NCI-H146 (cell line): Measurements from ENCODE around the gene KDM1A.

Experiments
- DNase-seq: peaks from one replicate; lab custom pipeline; 2025; lab: John Stamatoyannopoulos, UW

Gene KDM1A

DNA sequence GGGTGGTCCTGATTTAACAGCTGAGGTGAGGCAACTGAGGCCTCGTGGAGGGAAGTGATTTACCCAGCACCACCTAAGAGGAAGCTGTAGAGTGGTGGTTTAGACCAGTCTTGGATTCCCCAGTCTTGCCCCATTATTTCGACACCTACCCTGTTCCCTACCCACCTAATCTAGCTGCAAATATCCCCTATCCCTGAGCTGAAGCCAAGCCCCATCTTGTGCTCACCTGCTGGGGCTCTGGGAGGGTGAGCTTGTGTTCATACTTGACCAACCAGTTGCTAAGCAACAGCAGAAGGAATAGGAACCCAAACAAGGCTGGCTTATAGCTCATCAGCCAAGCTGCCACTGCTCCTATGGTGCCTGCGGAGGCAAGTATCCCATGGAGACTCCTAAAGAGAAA is 5.6 kb upstream of the KDM1A start:
- DNase-seq: peak; percentile 87

DNA sequence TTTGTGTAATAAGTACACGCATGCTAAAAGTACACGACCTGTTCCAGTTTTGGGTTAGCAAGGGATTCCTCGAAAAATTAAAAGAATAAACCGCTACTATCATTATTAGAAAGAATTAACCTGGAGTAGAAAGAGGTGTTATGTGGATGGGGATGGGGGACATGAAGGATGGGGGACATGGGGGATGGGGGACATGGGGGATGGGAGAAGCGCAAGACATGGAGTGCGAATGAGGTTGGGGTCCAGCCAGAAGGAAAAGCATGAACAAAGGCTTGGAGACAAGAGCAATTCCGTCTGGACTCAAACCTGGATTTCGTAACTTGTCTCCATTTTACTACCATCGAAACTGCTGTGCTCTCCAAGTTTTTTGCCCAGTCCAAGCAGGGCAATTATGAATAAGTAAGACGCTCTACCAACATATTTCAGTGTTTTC is 591 bp upstream of the KDM1A start:
- peak; percentile 16 for DNase-seq

DNA sequence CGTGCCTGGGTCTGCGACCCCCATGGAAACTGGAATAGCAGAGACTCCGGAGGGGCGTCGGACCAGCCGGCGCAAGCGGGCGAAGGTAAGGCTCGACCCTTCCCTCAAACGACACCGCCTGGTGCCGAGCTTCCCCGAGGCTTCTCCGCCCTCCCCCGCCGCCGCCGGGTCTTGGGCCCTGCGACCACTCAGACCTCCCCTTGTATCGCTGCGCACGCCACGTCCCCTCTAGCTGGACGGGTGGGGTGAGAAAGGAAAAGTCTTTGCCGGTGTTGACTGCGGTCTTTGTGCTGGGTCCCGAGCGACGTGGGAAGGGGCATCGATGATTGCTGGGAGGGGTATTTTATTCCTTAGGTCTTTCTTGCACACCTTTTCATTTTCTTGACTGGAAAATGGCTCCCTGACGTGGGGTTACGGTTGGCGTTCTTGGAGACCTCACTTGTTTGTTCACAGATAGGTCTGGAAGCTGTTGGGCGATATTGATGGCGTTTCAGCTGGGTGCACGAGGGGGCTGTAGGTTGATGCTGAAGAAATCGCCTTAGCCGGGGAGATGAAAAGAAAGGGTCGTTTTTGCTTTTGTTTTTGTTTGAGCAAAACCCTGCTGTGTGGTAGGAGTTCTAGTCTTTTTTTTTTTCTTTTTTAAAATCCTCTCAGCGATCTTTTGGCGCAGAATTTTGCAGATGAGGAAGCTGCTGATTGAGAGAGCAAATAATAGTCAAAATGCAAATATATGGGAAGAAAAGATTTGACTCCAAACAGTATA is 776 bp downstream of the KDM1A start:
- DNase-seq: peak; percentile 39

DNA sequence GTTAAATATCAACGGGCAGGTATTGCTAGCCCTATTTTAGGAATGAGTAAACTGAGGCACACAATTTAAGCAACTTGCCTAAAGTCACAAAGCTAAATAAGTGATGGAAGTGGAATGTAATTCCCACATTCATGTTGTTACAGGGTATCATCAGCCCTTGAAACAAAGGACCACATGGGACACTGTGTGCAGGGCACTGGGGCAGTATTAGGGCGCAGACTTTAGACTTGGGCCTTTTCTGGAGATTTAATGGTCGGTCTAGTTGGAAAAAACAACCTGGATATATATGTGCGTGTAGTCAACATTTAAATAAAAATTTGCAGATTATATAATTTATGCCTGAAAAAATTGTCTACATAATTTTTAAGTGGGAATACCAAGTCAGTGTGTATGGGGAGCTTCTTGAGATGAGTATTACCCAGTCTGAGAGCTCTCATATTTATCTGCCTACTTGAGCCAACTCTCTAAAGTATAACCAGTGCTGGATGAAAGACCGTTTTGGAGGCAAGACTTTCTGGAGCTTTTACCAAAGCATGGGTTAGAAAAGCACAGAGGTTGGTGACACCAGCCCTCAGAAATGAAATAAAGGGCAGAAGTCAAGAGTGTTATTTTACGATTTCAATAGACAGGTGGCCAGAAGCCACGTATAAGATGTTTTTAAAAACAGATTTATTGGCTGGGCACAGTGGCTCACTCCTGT is 1.6 kb downstream of the KDM1A start:
- no peak for DNase-seq

DNA sequence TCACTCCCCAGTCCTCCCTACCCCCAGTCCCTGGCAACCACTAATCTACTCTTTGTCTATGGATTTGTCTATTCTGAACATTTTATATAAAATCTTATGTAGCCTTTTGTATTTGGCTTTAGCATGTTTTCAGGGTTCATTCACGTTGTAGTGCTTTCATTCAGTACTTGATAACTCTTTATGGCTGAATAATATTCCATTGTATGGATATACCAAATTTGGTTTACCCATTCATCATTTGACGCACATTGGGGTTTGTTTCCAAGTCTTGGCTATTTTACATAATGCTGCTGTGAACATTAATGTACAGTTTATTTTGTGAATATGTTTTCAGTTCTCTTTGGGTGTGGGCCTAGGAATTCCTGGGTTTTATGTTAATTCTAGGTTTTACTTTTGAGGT is 2.6 kb downstream of the KDM1A start:
- no peak for DNase-seq

DNA sequence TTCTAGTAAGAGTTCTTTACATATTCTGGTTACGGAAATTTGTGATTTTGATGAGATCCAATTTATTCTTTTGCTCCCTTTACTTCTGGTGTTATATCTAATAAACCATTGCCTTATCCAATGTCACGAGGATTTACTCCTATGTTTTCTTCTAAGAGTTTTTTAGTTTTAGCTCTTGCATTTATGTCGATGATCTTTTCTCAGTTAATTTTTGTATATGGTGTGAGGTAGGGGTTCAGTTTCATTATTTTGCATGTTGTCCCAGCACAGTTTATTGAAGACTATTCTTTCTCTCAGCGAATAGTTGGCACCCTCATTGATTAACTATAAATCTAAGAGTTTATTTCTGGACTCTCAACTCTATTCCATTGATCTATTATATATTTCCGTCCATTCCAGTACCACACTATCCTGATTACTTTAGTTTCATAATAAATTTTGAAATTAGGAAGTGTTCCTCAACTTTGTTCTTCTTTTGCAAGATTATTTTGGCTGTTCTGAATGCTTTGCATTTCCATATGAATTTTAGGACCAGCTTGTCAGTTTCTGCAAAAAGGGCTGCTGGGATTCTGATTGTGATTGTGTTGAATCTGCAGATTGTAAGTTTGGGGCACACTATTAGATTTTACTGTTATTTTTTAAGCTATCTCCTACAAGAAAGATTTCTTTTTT is 4.0 kb downstream of the KDM1A start:
- no peak for DNase-seq

DNA sequence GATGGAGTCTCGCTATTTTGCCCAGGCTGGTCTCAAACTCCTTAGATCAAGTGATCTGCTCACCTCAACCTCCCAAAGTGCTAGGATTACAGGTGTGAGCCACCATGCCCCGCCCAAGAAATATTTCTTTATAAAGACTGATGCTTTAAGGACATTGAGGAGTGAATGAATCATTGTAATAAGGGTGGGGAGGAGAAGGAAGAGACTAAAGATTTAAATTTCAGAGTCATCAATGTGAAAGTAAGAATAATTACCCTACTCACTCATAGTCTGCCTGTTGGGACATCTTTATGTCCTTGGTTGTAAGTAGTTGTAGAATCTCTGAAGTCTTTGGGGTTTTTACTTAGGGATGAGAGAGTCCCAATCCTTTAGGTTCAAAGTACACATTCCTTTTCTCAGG is 7.3 kb downstream of the KDM1A start:
- no peak for DNase-seq

DNA sequence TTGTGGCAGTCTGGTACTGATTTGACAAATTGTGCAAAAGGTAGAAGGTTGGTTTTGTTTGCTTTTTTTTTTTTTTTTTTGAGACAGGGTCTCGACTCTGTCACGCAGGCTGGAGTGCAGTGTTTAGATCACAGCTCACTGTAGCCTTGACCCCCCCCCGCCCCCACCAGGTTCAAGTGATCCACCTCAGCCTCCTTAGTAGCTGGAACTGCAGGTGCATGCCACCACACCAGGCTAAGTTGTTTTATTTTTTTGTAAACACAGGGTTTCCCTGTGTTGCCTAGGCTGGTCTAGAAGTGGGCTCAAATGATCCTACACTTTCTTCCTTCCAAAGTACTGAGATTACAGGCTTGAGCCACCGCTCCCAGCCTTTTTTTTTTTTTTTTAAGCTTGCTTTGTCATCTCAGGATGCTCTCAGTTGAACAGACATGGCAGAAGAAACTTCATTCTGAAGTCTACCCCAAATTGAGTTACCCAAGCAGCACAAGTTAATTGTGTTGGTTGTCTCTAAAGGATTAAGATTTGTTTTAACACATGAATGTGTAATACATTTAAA is 8.2 kb downstream of the KDM1A start:
- no peak for DNase-seq

DNA sequence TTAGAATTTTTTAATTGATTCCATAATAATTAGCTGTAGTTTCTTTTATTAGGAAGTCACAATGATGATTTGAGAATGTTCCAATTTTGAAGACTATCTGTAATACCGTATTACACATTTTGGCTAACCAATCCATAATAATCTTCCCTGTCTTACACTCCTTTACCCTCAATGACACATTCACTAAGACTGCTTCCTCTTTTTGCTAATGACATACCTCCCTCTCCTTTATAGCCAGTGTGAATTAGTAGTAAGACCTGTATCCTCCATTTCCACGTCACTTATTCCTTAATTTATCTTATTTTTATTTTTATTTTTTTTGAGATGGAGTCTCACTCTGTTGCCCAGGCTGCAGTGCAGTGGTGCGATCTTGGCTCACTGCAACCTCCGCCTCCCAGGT is 10.1 kb downstream of the KDM1A start:
- no peak for DNase-seq

DNA sequence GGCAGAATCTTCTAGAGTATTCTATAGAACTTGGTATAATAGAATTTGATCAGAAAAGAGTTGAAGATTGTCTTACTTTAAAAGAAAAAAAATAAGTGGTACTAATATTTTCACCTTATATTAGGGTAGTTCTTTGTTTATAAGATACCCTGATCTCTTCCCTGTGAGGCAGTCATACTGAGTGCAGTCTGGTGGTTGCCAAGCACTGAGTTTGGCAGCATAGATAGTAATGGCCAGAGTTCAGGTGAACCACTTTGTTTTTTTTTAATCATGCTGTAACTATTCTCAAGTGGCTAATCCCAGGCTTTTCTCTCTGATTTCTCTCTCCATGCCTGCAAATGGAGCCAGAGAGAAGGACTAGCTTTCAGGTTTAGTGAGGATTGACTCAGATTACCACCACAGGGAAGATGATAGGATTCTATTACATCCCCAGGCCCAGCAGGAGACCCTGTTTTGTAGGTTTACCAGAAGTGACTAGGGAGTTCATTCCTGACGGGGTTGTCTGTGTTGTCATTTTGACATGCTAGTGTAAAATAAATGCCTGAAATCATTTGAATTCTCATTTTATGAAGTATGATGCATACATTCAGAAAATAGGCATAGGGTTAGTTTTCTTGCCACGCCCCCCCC is 16.7 kb downstream of the KDM1A start:
- DNase-seq: peak; percentile 20

DNA sequence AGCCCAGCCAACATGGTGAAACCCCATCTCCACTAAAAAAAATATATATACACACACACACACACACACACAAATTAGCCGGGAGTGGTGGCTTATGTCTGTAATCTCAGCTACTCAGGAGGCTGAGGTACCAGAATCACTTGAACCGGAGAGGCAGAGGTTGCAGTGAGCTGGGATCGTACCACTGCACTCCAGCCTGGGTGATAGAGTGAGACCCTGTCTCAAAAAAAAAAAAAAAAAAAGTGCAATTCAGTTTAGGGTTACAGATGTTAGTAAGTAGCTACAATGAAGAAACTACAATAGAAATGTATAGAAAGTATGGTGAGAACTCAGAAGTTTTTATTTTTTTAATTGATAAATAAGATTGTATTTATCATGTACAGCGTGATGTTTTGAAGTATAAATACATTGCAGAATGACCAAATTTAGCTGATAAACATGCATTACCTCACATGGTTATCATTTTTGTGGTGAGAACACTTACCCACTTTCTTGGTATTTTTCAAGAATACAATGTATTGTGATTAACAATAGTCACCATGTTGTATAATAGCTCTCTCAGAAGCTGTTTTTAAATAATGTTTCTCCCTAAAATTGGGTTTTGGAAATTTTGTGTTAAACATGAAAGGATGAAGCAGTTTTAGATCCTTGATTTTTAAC is 17.9 kb downstream of the KDM1A start:
- no peak for DNase-seq

DNA sequence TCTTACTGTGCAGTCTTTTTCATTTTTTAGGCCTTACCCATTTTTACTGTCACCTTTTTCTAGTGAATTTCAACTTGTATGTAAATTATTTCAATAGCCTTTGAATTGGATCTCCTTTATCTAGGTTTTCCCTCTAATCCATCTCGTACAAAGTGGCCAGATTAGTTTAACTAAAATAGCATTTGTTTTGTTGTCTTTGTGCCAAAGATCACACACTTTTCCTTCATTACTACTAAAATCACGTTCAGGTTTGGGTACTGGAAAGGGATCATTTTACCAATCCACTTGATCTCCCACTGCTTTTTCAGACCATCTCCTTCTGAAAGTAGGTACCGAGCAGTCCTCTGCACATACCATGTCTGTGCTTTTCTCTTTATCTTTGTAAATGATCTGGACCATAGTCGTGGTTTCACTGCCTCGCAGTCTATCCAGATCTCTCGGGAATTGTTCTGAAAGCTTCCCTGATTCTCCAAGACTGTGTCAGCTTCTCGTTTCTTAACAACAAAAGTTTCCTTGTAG is 20.1 kb downstream of the KDM1A start:
- no peak for DNase-seq

DNA sequence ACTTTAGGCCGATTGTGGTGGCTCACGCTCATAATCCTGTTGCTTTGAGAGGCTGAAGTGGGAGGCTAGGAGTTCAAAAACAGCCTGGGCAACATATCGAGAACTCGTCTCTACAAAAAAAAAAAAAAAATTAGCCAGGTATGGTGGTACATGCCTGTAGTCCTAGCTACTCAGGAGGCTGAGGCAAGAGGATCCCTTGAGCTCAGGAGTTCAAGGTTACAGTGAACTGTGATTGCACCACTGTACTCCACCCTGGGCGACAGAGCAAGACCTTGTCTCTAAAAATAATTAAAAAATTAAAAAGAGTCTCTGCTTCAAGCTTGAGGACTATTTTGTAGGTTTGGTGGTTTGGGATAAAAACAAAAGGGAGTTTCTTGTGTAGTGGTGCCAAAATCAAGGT is 21.2 kb downstream of the KDM1A start:
- no peak for DNase-seq

DNA sequence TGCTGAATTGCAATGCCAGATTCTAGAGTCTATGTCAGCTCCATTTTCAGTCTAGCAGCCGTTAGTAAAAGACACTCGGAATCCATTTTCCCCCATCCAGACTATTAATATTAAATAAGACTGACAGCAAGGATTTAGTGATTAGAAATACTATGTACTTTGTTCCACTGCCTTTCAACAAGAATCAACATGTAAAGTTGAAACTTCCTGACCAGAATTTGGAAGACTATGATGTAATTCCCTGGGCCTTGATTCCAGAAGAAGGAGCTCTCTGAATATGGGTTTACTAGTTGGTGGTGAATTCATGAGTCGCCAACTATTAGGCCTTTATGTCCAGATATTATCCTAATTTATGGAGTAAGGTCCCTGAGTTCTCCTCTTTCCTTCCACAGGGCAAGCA is 24.8 kb downstream of the KDM1A start:
- no peak for DNase-seq

DNA sequence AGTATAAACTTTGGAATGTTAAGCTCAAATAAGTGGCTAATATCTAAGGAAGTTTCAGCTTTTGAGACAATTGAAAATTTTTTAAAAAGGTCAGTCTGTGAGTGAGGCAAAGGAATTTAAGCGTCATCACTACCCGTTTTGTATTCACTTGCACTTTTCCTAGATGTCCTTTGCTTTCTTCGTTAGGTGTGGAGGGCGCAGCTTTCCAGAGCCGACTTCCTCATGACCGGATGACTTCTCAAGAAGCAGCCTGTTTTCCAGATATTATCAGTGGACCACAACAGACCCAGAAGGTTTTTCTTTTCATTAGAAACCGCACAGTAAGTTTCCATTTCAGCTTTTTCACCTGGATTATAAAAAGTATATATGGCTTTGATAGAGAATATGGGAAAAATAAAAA is 30.9 kb downstream of the KDM1A start:
- no peak for DNase-seq

DNA sequence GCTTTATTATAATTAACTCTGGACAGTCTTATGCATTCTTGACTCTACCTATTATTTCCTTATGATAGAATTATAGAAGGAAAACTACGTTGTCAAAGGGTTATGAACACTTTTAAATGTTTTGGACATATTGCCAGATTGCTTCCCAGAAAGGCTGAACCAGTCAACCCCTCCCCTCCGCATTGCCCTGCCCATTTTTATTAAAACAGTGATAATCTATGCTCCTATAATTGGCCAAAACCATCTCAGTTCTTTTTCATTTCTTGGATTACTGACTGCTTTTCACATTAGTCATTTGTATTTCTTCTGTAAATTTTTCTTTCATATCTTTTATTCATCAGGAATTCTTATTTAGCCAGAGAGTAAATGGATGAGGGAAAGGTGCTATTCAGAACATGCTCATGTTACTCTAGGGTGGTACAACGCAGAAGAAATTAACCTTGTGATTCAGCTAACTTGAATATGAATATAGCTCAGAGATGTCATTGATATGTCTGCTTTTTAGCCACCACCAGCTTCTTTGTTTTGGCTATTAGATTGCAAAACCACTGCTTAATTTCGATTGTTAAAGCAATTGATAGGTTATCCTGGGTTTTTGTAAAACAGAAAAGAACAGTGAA is 32.1 kb downstream of the KDM1A start:
- DNase-seq: no peak

DNA sequence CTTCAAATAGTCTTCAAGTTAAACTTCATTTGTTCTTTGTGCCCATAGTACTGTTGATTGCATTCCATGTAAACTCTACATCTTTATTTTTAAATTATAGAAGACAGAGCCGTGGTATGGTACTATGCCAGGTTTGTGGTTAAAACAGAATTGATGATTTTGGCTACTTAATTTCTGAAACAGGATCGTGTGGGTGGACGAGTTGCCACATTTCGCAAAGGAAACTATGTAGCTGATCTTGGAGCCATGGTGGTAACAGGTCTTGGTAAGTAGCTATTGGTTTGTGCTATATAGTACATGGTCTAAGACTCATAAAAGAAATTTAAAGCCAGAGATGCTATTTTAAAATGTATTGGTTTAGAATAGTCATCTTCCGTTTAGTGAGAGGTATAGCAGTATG is 38.0 kb downstream of the KDM1A start:
- DNase-seq: no peak

DNA sequence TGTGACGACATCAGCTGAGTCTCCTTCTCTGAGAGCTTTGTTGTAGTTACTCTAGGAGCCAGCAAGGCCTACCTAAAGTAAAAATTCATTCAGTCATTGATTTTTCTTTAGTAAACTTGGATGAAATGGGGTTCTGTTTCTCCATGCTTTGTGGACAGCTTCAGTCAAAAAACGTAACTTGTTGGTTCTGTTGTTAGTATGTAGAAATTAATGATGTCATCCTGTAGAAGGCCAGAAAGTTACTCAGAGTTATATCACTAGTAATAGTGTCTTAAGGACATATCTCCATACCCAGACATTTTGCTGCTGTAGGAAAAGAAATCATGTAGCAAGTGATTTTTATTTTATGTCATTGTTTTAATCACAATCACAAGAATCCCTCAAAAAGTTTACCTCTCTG is 43.0 kb downstream of the KDM1A start:
- DNase-seq: no peak

DNA sequence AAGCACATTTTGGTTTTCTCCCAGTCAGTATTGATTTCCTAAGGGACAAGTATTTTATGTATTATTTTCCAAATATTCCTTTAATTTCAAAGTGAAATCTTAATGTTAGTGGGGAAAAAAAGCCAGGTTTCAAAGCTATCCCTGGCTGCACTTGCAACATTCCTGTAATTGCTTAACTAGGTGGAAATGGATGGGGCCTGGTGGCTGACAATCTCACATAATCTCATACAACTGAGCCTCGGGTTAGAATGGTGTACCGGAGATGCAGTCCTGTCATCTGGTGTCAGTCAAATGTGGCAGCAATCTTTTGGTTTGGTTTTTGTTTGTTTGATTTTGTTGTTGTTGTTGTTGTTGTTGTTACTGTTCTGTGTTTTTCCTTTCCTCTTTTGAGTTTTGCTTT is 46.1 kb downstream of the KDM1A start:
- DNase-seq: no peak

DNA sequence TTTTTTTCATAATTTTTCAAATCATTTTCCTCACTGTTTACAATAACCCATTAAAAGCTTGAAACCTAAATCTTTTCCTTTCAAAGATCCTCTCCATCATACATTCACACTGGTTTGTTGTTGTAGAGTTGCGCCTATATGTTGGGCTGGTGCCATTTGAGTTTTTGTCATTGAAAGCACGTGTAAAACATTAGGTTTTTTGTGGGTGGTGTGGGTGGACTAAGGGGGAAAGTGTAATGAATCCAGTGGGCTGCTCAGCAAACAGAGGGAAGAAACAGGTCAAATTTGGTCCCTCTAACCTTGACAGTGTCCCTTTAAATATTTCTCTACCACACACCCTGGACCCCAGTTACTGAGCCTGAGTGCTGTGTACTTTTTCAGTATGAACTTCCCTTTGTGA is 46.8 kb downstream of the KDM1A start:
- no peak for DNase-seq

DNA sequence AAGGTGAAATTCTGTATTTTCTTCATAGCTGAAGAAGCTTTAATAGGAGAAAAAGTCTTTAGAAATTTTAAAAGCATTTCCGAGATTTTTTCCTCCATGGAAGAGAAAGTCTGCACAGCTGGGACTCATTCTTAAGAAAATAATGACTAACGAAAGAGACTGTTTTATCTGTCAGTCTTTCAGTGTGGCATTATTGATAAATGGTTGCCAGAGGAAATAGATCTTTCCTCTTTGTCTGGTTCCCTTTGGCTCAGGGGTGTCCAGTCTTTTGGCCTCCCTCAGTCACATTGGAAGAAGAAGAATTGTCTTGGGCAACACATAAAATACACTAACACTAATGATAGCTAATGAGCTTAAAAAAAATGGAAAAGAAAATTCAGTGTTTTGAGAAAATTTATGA is 49.9 kb downstream of the KDM1A start:
- DNase-seq: no peak
